B cell (primary cell): ENCODE measurements around the gene SLC66A1. TPM values are rescaled to one million over a fixed set of nuclear protein-coding genes. Genes with fewer than 3 reads are reported as not detected.

Source experiments
- ATAC-seq: fragments of 200-7000 bp; cut with Tn5 transposase; one replicate; pipeline ENCODE4 v1.10.0; 2021; ENCODE audit warnings: low read depth, mild to moderate bottlenecking, moderate number of reproducible peaks, moderate library complexity
- CTCF ChIA-PET: fragments of 350-600 bp; sonication (Branson Sonifier 250); formaldehyde crosslinking; loops from one replicate; lab custom pipeline; 2021; ENCODE audit warnings: antibody characterized with exemption, inconsistent platforms; lab: Charles Lee
- POLR2A ChIA-PET: fragments of 350-600 bp; sonication (Branson Sonifier 250); formaldehyde crosslinking; loops from one replicate; lab custom pipeline; 2021; ENCODE audit warnings: antibody characterized with exemption; lab: Charles Lee
- DNase-seq: peaks from one replicate; pipeline ENCODE4 v3.0.0; 2013
- H2AFZ ChIP-seq: 2 replicates; pipeline ENCODE4 v1.6.1; 2012; ENCODE audit warnings: mild to moderate bottlenecking, low read depth, low read length; ENCODE audit not compliant: insufficient read depth, poor library complexity, severe bottlenecking
- H3K27ac ChIP-seq, 2 donors: 1 replicate in 1 of 2; 2 replicates in 1 of 2; pipeline ENCODE4 v1.5.1; 2012 to 2013; ENCODE audit warnings: low read length in 2 of 2, mild to moderate bottlenecking in 2 of 2, moderate library complexity in 1 of 2
- H3K27me3 ChIP-seq, 4 experiments: fragments of 200-600 bp in 1 of 4; sonication (generic) in 1 of 4; replicated peaks in 1 of 4; 1 replicate in 2 of 4; 2 replicates in 2 of 4; pipeline versions ENCODE4 v1.6.1 to v1.7.0; 2013 to 2016; ENCODE audit warnings: low read length in 3 of 4, mild to moderate bottlenecking in 2 of 4, mixed read lengths in 1 of 4, moderate library complexity in 1 of 4; ENCODE audit not compliant: insufficient read depth in 4 of 4, control insufficient read depth in 3 of 4; ENCODE audit errors: control extremely low read depth in 1 of 4
- H3K36me3 ChIP-seq, 2 experiments: replicated peaks in 1 of 2; 1 replicate in 1 of 2; 2 replicates in 1 of 2; pipeline versions ENCODE4 v1.6.1 to v1.7.1; 2013; ENCODE audit warnings: low read length in 1 of 2; ENCODE audit not compliant: insufficient read depth in 2 of 2, control insufficient read depth in 1 of 2; ENCODE audit errors: control extremely low read depth in 1 of 2, extremely low read depth in 1 of 2
- H3K4me1 ChIP-seq, 2 donors: fragments of 200-600 bp in 1 of 2; sonication (generic) in 1 of 2; 1 replicate in 1 of 2; 2 replicates in 1 of 2; pipeline versions ENCODE4 v1.5.1 to v1.6.1; 2013 to 2017; ENCODE audit warnings: low read length in 2 of 2; ENCODE audit not compliant: control insufficient read depth in 2 of 2, insufficient read depth in 2 of 2
- H3K4me2 ChIP-seq: replicated peaks from 2 replicates; pipeline ENCODE3; 2012; ENCODE audit warnings: mild to moderate bottlenecking, low read depth, low read length; ENCODE audit not compliant: poor library complexity, severe bottlenecking
- H3K4me3 ChIP-seq, 5 experiments: fragments of 200-600 bp in 1 of 5; sonication (generic) in 1 of 5; 1 replicate in 3 of 5; 2 replicates in 2 of 5; pipeline versions ENCODE4 v1.5.1 to v1.7.0; 2011 to 2016; ENCODE audit warnings: low read length in 4 of 5, mild to moderate bottlenecking in 4 of 5, low read depth in 2 of 5, control low read depth in 1 of 5, moderate library complexity in 1 of 5; ENCODE audit not compliant: insufficient read depth in 1 of 5; ENCODE audit errors: control extremely low read depth in 1 of 5, extremely low read depth in 1 of 5
- H3K79me2 ChIP-seq: fragments of 200-600 bp; sonication (generic); one replicate; pipeline ENCODE4 v1.6.0; 2016; ENCODE audit warnings: low read length; ENCODE audit not compliant: control insufficient read depth, insufficient read depth
- H3K9ac ChIP-seq: fragments of 200-600 bp; sonication (generic); 2 replicates; pipeline ENCODE4 v1.6.1; 2017; ENCODE audit warnings: mild to moderate bottlenecking, low read length, moderate library complexity
- H3K9me3 ChIP-seq, 3 donors: one replicate each; pipeline versions ENCODE4 v1.6.1 to v1.7.1; 2013; ENCODE audit warnings: low read length in 2 of 3; ENCODE audit not compliant: control insufficient read depth in 2 of 3, insufficient read depth in 1 of 3; ENCODE audit errors: control extremely low read depth in 1 of 3
- H4K20me1 ChIP-seq: 2 replicates; pipeline ENCODE4 v1.6.0; 2012; ENCODE audit warnings: mild to moderate bottlenecking, low read length; ENCODE audit not compliant: insufficient read depth, control insufficient read depth, poor library complexity, severe bottlenecking
- H3K27ac Mint-ChIP-seq: one replicate; pipeline ENCODE4 v1.8.0; 2021; ENCODE audit warnings: mixed read lengths
- H3K27me3 Mint-ChIP-seq: one replicate; pipeline ENCODE4 v1.8.0; 2021; ENCODE audit warnings: mixed read lengths
- H3K4me1 Mint-ChIP-seq: one replicate; pipeline ENCODE4 v1.8.0; 2021; ENCODE audit warnings: mixed read lengths
- H3K4me3 Mint-ChIP-seq: one replicate; pipeline ENCODE4 v1.8.0; 2021; ENCODE audit warnings: mixed read lengths
- H3K9me3 Mint-ChIP-seq: one replicate; pipeline ENCODE4 v1.8.0; 2022; ENCODE audit warnings: mixed read lengths; ENCODE audit not compliant: insufficient read depth
- EZH2 ChIP-seq: IDR thresholded peaks from 2 replicates; pipeline ENCODE4 v1.6.1; 2012; ENCODE audit warnings: borderline replicate concordance, low read depth, mild to moderate bottlenecking, moderate library complexity, low read length; ENCODE audit not compliant: insufficient read depth, poor library complexity, severe bottlenecking
- WGBS: methylation state at CpG from one replicate; pipeline ENCODE4 v1.1.5; 2013; ENCODE audit warnings: missing lambda C conversion rate; ENCODE audit not compliant: insufficient coverage; 5-methylcytosine and 5-hydroxymethylcytosine counted together
- intact Hi-C: fragments of 100-400 bp; cut with micrococcal nuclease; formaldehyde crosslinking; loops from one replicate; pipeline ENCODE4 v1.10.0; 2022
- polyA plus RNA-seq: library from polyadenylated mRNA; depleted of rRNA; stranded (reverse); fragments of >200 nt; gene quantifications from 2 replicates; pipeline ENCODE4 v1.2.3, GENCODE V29; 2012
- total RNA-seq, 2 donors: library from RNA; stranded (reverse); fragments of 120-200 nt in 1 of 2; gene quantifications; 1 replicate in 1 of 2; 2 replicates in 1 of 2; pipeline versions ENCODE4 v1.2.3 to v1.2.4, GENCODE V29; 2013 to 2022
- TF ChIP-seq, protein P1 (sequence below): fragments of 200-600 bp; IDR thresholded peaks from one replicate; pipeline ENCODE4 v1.8.0; 2022; ENCODE audit warnings: antibody characterized with exemption, mild to moderate bottlenecking

SLC66A1 gene
- total and polyA plus RNA-seq, 2 donors (not counting 1 experiment from before 2014, with no cell fraction given) = 24.4 to 26.8 TPM

DNA sequence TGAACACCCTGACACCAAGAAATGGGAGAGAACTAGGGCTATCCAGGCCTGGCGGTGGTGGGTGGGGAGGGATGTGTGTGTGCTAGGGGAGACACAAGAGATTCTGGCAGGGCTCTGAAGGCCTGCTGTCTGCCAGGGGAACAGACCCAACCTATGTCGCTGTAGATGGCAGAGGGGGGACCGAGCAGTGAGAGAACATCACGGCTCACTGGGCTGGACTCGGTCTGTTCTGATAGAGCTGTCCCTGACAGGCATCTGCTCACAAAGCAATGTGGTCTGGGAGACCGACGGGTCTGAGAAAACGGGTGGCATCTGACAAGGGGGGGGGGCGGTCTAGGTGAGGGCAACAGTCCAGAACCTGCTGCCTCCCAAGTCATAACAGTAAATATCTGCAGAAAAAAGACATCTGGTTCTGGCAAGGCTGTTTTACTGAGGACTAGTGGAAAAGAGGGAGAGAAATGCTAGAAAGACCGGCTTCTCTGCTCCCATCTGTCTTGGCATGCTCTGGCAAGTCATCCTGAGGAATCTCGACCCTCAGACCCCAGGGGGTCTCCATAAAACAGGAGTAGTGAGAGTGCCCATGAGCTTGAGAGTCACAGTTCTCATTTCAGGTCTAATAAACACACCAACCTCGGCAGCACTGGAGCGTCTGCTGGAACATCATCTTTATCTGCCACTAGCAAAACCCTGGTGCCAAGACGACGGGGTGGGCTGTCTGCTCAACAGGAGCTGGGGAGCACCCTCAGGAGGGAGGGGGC, 36.5 kb downstream of the SLC66A1 start:
- Histone ChIP-seq H3K9ac (no peak overlapping the region), H3K27me3 (no peaks in the 10 kb centered on the region), H3K4me3 (no peak overlapping the region), H4K20me1 (peaks cover 39% of the 10 kb centered on the region), H3K27ac (no peak overlapping the region), H3K4me1 (peaks cover 0 to 6% of the 10 kb centered on the region in 2 donors), H3K4me2 (no peak overlapping the region), H3K9me3 (no peaks in the 10 kb centered on the region), H3K79me2 (no peaks in the 10 kb centered on the region), H3K36me3 (peaks cover 0 to 62% of the 10 kb centered on the region in 2 experiments), H2AFZ (no peak overlapping the region)
- Mint-ChIP-seq H3K27me3 (no peaks in the 10 kb centered on the region), H3K4me1 (peaks cover 11% of the 10 kb centered on the region), H3K9me3 (no peaks in the 10 kb centered on the region), H3K27ac (peak overlapping the region; percentile 41), H3K4me3 (no peak overlapping the region)
- no peak for TF ChIP-seq EZH2
- TF ChIP-seq, protein P1, sequence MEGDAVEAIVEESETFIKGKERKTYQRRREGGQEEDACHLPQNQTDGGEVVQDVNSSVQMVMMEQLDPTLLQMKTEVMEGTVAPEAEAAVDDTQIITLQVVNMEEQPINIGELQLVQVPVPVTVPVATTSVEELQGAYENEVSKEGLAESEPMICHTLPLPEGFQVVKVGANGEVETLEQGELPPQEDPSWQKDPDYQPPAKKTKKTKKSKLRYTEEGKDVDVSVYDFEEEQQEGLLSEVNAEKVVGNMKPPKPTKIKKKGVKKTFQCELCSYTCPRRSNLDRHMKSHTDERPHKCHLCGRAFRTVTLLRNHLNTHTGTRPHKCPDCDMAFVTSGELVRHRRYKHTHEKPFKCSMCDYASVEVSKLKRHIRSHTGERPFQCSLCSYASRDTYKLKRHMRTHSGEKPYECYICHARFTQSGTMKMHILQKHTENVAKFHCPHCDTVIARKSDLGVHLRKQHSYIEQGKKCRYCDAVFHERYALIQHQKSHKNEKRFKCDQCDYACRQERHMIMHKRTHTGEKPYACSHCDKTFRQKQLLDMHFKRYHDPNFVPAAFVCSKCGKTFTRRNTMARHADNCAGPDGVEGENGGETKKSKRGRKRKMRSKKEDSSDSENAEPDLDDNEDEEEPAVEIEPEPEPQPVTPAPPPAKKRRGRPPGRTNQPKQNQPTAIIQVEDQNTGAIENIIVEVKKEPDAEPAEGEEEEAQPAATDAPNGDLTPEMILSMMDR = no peak
- WGBS = 93% methylated on average over 8 of the region's 15 CpGs
- POLR2A ChIA-PET = interaction anchor here (0.8 kb wide), 1 partner anchor 124 kb away, joined by 3 read pairs; no protein-coding TSS in a partner anchor
- ATAC-seq (no peak), DNase-seq (no peak)
- CTCF ChIA-PET = interaction anchor here (1.0 to 1.8 kb wide), 2 partner anchors 233 to 303 kb away, joined by 3 to 5 read pairs; no protein-coding TSS in a partner anchor
- intact Hi-C loops = no loop called here

DNA sequence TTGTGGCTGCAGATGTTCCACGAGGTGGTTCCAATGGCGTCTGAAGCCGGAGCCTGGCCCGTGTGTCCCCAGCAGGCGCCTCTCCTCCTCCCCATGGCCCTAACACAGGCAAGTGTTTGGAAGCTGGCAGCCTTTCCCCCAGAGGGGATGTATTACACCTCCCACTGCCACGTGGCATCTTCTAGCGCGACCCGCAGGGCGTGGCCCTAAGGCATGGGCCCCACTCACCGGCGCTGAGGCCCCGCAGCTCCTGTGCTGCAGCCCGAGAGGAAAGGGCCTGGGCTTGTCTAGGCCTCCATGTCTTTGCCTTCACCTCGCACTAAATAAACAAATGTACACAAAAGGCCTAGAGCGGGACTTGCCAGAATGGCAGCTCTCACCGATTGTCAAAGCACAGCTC, 37.9 kb downstream of the SLC66A1 start:
- Mint-ChIP-seq H3K27me3 (no peaks in the 10 kb centered on the region), H3K4me1 (peaks cover 11% of the 10 kb centered on the region), H3K9me3 (no peaks in the 10 kb centered on the region), H3K4me3 (no peak overlapping the region), H3K27ac (no peak overlapping the region)
- Histone ChIP-seq H3K9me3 (no peaks in the 10 kb centered on the region), H2AFZ (no peak overlapping the region), H3K4me3 (no peak overlapping the region), H3K27me3 (no peaks in the 10 kb centered on the region), H3K79me2 (no peaks in the 10 kb centered on the region), H4K20me1 (peaks cover 28% of the 10 kb centered on the region), H3K4me2 (no peak overlapping the region), H3K36me3 (peaks cover 2 to 62% of the 10 kb centered on the region in 2 experiments), H3K27ac (no peak overlapping the region), H3K9ac (no peak overlapping the region), H3K4me1 (peaks cover 0 to 6% of the 10 kb centered on the region in 2 donors)
- intact Hi-C loops = no loop called here
- WGBS = 99% methylated on average over 13 of the region's 17 CpGs
- ChIA-PET POLR2A (interaction anchor here (0.6 kb wide), 1 partner anchor 298 kb away, joined by 4 read pairs; no protein-coding TSS in a partner anchor), CTCF (no interaction called here)
- no peak for ATAC-seq
- no peak for DNase-seq
- TF ChIP-seq, protein P1 = no peak
- no peak for TF ChIP-seq EZH2
